NOMO-1 treated with dmso at 0.1 percent for 144 hours (cell line): ENCODE measurements around the gene SPEN.
A peak's percentile ranks its signal among the peaks of the same experiment; 100 is the strongest.
"Not testable (repeated sequence)": the region's sequence is repeated elsewhere in the genome, so short reads cannot be mapped to it uniquely, and the experiment has no call there.

Source experiments
- DNase-seq: peaks from one replicate; lab custom pipeline; 2025; ENCODE audit not compliant: unreplicated experiment; lab: John Stamatoyannopoulos, UW

SPEN gene

GRCh38 chr1:15975805-15976680 is 128.5 kb downstream of the SPEN start, which contains the start of gene ZBTB17:
Gene ZBTB17 (minus strand): TSS chr1:15976101. CDS start chr1:15948495, 27,606 bp downstream.
- DNase-seq = peak; percentile 87

GRCh38 chr1:15977947-15978346 is 130.4 kb downstream of the SPEN start:
- not testable (repeated sequence) for DNase-seq

DNA sequence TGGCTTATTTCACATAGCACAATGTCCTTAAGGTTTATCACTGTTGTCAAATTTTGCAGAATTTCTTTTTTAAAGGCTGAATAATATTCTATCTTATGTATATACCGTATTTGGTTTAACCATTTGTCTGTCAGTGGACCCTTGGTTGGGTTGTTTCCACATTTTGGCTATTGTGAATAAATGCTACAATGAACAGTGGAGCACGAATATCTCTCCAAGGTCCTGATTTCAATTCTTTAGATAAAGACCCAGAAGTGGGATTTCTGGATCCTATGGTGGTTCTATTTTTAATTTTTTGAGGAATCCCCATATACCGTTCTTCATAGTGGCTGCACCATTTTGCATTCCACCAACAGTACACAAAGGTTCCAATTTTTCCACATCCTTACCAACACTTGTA is 134.2 kb downstream of the SPEN start:
- DNase-seq = no peak

DNA sequence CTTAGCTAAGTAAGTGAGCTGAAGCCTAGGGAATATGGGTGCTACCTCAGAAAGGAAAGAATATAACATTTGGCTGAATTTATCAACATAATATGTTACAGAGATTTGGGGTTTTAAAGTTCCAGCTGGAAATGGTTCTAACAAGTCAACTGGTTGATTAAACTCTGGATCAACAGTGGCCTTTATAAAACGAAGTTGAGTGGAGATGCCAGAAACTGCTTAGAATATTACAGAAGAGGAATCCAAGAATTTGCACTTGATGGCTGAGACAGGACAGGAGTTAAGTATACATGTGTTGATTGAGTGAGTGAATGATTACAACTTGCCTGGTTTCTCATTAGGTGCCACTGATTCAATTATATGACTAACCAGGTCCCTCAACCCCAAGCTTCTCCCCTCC is 135.8 kb downstream of the SPEN start:
- DNase-seq = no peak

DNA sequence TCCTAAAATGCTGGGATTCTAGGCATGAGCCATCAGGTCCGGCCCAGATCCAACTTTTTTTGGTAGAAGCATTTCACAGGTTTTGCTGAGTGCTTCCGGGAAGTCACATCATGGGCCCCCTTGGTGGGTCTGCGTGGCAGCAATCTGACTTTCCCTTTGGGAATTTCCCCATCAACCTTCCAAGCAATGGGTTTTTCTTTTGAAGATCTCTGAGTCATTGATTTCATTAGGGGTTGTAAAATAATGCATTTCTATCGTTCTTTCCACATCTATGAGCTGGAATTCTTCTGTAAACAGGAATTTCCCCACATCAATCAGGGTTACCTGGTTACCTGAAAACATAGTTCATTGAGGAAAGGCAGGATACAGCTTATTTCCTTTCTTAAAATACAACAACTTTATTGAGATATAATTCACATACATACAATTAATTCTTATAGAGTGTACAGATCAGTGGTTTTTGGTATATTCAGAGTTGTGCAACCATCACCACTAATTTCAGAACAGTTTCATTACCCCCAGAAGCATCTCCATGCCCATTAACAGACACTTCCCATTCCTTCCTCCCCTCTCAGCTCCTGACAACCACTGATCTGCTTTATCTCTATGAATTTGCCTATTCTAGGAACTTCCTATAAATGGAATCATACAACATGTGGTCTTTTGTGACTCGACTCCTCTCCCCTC is 138.2 kb downstream of the SPEN start:
- DNase-seq = peak; percentile 50

DNA sequence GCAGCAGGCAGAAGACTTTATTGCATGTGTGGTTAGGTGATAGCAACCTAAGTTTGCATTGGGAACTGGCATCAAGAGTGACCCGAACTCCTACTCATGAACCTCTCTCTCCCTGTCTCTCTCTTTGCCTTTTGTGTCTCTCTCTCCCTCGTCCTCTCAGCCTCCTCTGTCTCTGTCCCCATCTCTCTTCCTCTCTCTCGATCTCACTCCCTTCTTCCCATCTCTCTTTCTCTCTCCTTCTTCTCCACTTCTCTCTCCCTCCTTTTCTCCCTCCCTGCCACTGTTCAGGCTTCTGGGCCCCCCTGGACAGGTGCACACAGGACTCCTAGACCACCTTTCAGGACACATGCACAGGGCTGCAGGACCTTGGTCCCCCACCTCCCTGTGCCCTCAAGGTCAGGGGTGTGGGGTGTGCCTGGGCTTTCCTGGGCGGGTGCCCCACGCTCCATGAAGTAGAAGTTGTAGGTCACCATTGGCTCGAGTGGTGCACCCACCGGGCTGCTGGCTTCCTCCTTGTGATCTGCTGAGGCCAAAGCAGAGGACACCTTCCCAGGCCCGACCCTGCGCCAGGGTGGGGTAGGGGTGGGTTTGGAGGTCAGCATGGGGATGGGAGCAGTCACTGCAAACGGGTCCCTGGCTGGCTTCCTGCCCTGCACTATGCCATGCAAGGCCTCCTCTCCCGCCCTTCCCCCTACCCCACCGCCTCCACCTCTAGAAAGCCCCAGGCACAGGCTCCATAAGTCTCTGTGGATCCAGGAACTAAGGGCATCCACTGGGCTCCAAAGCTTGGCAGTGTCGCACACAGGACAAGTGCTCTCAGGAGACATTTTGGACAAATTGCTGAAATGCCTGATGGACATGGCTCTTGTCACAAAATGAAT is 141.6 kb downstream of the SPEN start:
- DNase-seq = no peak

GRCh38 chr1:15989776-15990175 is 142.3 kb downstream of the SPEN start:
- no peak for DNase-seq
